SK-N-SH (cell line): ENCODE data around the gene NT5C3A. TPM values are rescaled to one million over a fixed set of nuclear protein-coding genes. Genes with fewer than 3 reads are reported as not detected.

Experiments used
- CTCF ChIA-PET: fragments of 300-600, 350-600 bp; formaldehyde crosslinking; extraction: SDS; loops from one replicate; lab custom pipeline; 2021; lab: Yijun Ruan, JAX
- POLR2A ChIA-PET: fragments of 350-600 bp; sonication (Branson Sonifier 250); formaldehyde crosslinking; extraction: SDS; loops from one replicate; lab custom pipeline; 2020; ENCODE audit warnings: antibody characterized with exemption, inconsistent platforms; lab: Yijun Ruan, JAX
- DNase-seq: peaks from one replicate; pipeline ENCODE4 v3.0.0; 2012
- H2AFZ ChIP-seq: fragments of 200-600 bp; sonication (generic); 2 replicates; pipeline ENCODE4 v1.8.1; 2016; ENCODE audit warnings: antibody characterized with exemption, mild to moderate bottlenecking, low read depth
- H3F3A ChIP-seq: fragments of 200-600 bp; sonication (generic); replicated peaks from 2 replicates; pipeline ENCODE3; 2016; ENCODE audit warnings: antibody characterized with exemption, mild to moderate bottlenecking; ENCODE audit not compliant: insufficient read depth
- H3K27ac ChIP-seq, 2 experiments: fragments of 200-500 bp in 1 of 2; fragments of 200-600 bp in 1 of 2; sonication (Bioruptor generic) in 1 of 2; sonication (generic), shearing (Covaris generic) in 1 of 2; 2 replicates each; pipeline versions ENCODE4 v1.5.1 to v1.6.1; 2014 to 2016; ENCODE audit warnings: low read depth in 2 of 2, inconsistent platforms in 1 of 2, low read length in 1 of 2, mild to moderate bottlenecking in 1 of 2, mixed read lengths in 1 of 2
- H3K27me3 ChIP-seq: fragments of 200-600 bp; sonication (generic), shearing (Covaris generic); 2 replicates; pipeline ENCODE4 v1.6.1; 2016; ENCODE audit warnings: mixed run types; ENCODE audit not compliant: insufficient read depth
- H3K36me3 ChIP-seq, 2 experiments: fragments of 200-500 bp in 1 of 2; fragments of 200-600 bp in 1 of 2; sonication (Bioruptor generic) in 1 of 2; sonication (generic) in 1 of 2; replicated peaks in 1 of 2; 2 replicates each; pipeline versions ENCODE3 to v1.5.1; 2014 to 2016; ENCODE audit warnings: low read length in 1 of 2, mild to moderate bottlenecking in 1 of 2; ENCODE audit not compliant: insufficient read depth in 2 of 2, control insufficient read depth in 1 of 2
- H3K4me1 ChIP-seq, 2 experiments: fragments of 200-500 bp in 1 of 2; fragments of 200-600 bp in 1 of 2; sonication (Bioruptor generic) in 1 of 2; sonication (generic), shearing (Covaris generic) in 1 of 2; 2 replicates each; pipeline versions ENCODE4 v1.5.1 to v1.6.1; 2014 to 2016; ENCODE audit warnings: low read depth in 1 of 2, low read length in 1 of 2, mixed run types in 1 of 2; ENCODE audit not compliant: insufficient read depth in 2 of 2, control insufficient read depth in 1 of 2
- H3K4me2 ChIP-seq: fragments of 200-600 bp; sonication (generic), shearing (Covaris generic); 2 replicates; pipeline ENCODE4 v1.6.1; 2017; ENCODE audit warnings: mixed run types
- H3K4me3 ChIP-seq, 2 experiments: fragments of 200-500 bp in 1 of 2; fragments of 200-600 bp in 1 of 2; sonication (Bioruptor generic) in 1 of 2; sonication (generic), shearing (Covaris generic) in 1 of 2; 2 replicates each; pipeline versions ENCODE4 v1.5.1 to v1.8.1; 2014 to 2016; ENCODE audit warnings: low read depth in 2 of 2, inconsistent platforms in 1 of 2, low read length in 1 of 2, mild to moderate bottlenecking in 1 of 2, mixed read lengths in 1 of 2, moderate library complexity in 1 of 2
- H3K79me2 ChIP-seq: fragments of 200-600 bp; sonication (generic); 2 replicates; pipeline ENCODE4 v1.8.1; 2017; ENCODE audit warnings: mild to moderate bottlenecking; ENCODE audit not compliant: insufficient read depth
- H3K9ac ChIP-seq: fragments of 200-600 bp; sonication (generic); 2 replicates; pipeline ENCODE4 v1.6.1; 2017; ENCODE audit warnings: mixed run types
- H3K9me2 ChIP-seq: fragments of 200-600 bp; sonication (generic); 2 replicates; pipeline ENCODE4 v1.6.1; 2017; ENCODE audit warnings: mixed run types
- H3K9me3 ChIP-seq: fragments of 200-600 bp; sonication (generic); 2 replicates; pipeline ENCODE4 v1.6.1; 2017; ENCODE audit warnings: mixed run types, mild to moderate bottlenecking, moderate library complexity
- H4K20me1 ChIP-seq: fragments of 200-600 bp; sonication (generic); 2 replicates; pipeline ENCODE4 v1.6.1; 2017; ENCODE audit warnings: mild to moderate bottlenecking, mixed run types; ENCODE audit not compliant: insufficient read depth
- ELF1 ChIP-seq: IDR thresholded peaks from 2 replicates; pipeline ENCODE4 v1.4.0; 2012
- EP300 ChIP-seq, 2 experiments: IDR thresholded peaks; 2 replicates each; pipeline versions ENCODE4 v1.4.0 to v1.6.1; 2012; ENCODE audit warnings: borderline replicate concordance in 1 of 2, low read depth in 1 of 2, low read length in 1 of 2
- FOSL2 ChIP-seq: IDR thresholded peaks from 2 replicates; pipeline ENCODE4 v1.4.0; 2012; ENCODE audit warnings: low read depth, mild to moderate bottlenecking, moderate library complexity, borderline replicate concordance
- MEF2A ChIP-seq: IDR thresholded peaks from 2 replicates; pipeline ENCODE4 v1.4.0; 2012; ENCODE audit warnings: low read depth, borderline replicate concordance
- MXI1 ChIP-seq: IDR thresholded peaks from 2 replicates; pipeline ENCODE4 v1.6.1; 2012; ENCODE audit warnings: mild to moderate bottlenecking, low read depth, low read length, improper control_type of control experiment
- RAD21 ChIP-seq: IDR thresholded peaks from 2 replicates; pipeline ENCODE4 v1.6.1; 2012; ENCODE audit warnings: mild to moderate bottlenecking, low read length
- RCOR1 ChIP-seq: fragments of 150-350 bp; IDR thresholded peaks from 2 replicates; pipeline ENCODE4 v1.6.1; 2017; ENCODE audit warnings: antibody characterized with exemption, low read length
- RFX5 ChIP-seq: IDR thresholded peaks from 2 replicates; pipeline ENCODE4 v1.6.1; 2012; ENCODE audit warnings: mild to moderate bottlenecking, improper control_type of control experiment, low read length
- SIN3A ChIP-seq: IDR thresholded peaks from 2 replicates; pipeline ENCODE4 v1.6.1; 2012; ENCODE audit warnings: low read depth, mild to moderate bottlenecking, low read length, moderate library complexity, borderline replicate concordance
- SMC3 ChIP-seq: IDR thresholded peaks from 2 replicates; pipeline ENCODE4 v1.6.1; 2012; ENCODE audit warnings: low read depth, low read length, improper control_type of control experiment
- TCF12 ChIP-seq: IDR thresholded peaks from 2 replicates; pipeline ENCODE4 v1.4.0; 2012
- YY1 ChIP-seq: IDR thresholded peaks from 2 replicates; pipeline ENCODE4 v1.4.0; 2012; ENCODE audit warnings: low read depth, mild to moderate bottlenecking
- WGBS: methylation state at CpG from one replicate; pipeline ENCODE4 v1.1.6; 2017; ENCODE audit warnings: low lambda C conversion rate; 5-methylcytosine and 5-hydroxymethylcytosine counted together
- polyA plus RNA-seq, 3 experiments: library from polyadenylated mRNA; depleted of rRNA; stranded (reverse); fragments of >200 nt; gene quantifications; 2 replicates each; pipeline ENCODE4 v1.2.3, GENCODE V29; 2012
- TF ChIP-seq, protein P1 (sequence below): IDR thresholded peaks from 2 replicates; pipeline ENCODE4 v1.6.1; 2012; ENCODE audit warnings: mild to moderate bottlenecking, low read depth, low read length, moderate library complexity
- TF ChIP-seq, protein P2 (sequence below): IDR thresholded peaks from 2 replicates; pipeline ENCODE4 v1.4.0; 2012; ENCODE audit warnings: low read depth
- TF ChIP-seq, protein P3 (sequence below): IDR thresholded peaks from 2 replicates; pipeline ENCODE4 v1.4.0; 2012; ENCODE audit warnings: low read depth, borderline replicate concordance
- TF ChIP-seq, protein P4 (sequence below): IDR thresholded peaks from 2 replicates; pipeline ENCODE4 v1.4.0; 2012; ENCODE audit warnings: low read depth, borderline replicate concordance
- TF ChIP-seq, protein P5 (sequence below): fragments of 200-600 bp; sonication (generic); IDR thresholded peaks from 2 replicates; pipeline ENCODE4 v1.6.1; 2017; ENCODE audit warnings: antibody characterized with exemption, mild to moderate bottlenecking, moderate library complexity

Gene NT5C3A
- polyA plus RNA-seq, 1 of the 3 experiments (the other 2 are of a cell fraction) = 13.2 TPM

DNA sequence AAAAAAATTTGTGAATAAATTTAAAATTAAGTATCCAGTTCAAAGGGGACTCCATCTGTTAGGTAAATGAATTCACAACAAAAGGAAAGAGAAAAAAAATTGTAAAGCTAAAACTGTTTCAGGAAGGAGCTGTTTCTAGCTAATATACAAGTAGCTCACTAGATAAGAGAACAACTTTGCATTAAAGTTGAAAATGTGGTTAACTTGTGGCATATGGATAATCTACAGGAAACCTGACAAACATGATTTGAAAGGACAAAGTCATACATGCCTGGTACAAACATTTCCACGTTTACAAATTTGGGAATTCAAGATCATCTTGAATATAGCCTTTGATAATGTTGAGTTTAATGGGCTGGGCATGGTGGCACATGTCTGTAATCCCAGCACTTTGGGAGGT, 8.9 kb downstream of the NT5C3A start (continued):
- TF ChIP-seq, protein P1, sequence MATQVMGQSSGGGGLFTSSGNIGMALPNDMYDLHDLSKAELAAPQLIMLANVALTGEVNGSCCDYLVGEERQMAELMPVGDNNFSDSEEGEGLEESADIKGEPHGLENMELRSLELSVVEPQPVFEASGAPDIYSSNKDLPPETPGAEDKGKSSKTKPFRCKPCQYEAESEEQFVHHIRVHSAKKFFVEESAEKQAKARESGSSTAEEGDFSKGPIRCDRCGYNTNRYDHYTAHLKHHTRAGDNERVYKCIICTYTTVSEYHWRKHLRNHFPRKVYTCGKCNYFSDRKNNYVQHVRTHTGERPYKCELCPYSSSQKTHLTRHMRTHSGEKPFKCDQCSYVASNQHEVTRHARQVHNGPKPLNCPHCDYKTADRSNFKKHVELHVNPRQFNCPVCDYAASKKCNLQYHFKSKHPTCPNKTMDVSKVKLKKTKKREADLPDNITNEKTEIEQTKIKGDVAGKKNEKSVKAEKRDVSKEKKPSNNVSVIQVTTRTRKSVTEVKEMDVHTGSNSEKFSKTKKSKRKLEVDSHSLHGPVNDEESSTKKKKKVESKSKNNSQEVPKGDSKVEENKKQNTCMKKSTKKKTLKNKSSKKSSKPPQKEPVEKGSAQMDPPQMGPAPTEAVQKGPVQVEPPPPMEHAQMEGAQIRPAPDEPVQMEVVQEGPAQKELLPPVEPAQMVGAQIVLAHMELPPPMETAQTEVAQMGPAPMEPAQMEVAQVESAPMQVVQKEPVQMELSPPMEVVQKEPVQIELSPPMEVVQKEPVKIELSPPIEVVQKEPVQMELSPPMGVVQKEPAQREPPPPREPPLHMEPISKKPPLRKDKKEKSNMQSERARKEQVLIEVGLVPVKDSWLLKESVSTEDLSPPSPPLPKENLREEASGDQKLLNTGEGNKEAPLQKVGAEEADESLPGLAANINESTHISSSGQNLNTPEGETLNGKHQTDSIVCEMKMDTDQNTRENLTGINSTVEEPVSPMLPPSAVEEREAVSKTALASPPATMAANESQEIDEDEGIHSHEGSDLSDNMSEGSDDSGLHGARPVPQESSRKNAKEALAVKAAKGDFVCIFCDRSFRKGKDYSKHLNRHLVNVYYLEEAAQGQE = no peak
- TF ChIP-seq YY1 (no peak), EP300 (IDR thresholded peaks at IDR 0.05; ENCODE audit: borderline replicate concordance in 1 of 2, low read depth in 1 of 2, low read length in 1 of 2) (no peak), MEF2A (no peak), FOSL2 (no peak)

DNA sequence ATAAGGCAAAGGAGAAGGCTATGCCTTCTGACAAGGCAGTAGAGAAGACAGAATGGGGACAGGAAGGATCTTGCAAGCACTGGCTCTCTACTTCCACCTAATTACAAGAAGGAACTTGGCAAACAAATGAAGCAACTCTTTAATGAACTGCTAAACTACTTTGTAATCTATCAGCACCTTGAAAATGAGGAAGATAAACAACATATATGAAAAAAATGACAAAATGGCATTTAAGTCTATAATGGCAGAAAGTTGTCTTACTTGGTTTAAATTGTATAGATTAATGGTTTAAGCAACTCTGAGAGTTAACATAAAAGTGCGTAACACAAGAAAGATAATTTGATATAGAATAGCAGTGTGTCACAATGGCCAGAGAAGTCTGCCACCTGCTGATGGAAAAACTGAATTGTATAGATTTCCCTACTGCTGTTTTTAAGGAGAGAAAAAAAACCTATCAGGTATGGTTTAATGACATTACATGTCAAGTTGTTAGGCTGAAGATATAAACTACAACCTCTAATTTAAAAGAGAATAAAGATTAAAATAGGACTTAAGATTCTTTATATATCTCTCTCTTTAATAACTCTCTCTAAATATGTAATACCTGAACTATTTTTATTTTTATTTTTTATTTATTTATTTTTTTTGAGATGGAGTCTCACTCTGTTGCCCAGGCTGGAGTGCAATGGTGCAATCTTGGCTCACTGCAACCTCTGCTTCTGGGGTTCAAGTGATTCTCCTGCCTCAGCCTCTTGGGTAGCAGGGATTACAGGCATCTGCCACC, 11.8 kb downstream of the NT5C3A start:
- Histone ChIP-seq H3K36me3 (no peaks in the 10 kb centered on the region), H4K20me1 (peaks cover 16% of the 10 kb centered on the region), H3K4me1 (peaks cover 3 to 4% of the 10 kb centered on the region in 2 experiments; a peak in 1 of 4 replicates), H3K9me2 (no peaks in the 10 kb centered on the region), H3K9ac (no peak overlapping the region), H3K27me3 (no peaks in the 10 kb centered on the region), H3K9me3 (no peaks in the 10 kb centered on the region), H3K27ac (no peak overlapping the region), H3F3A (peaks cover 6% of the 10 kb centered on the region), H3K79me2 (peaks cover 99% of the 10 kb centered on the region), H3K4me2 (no peak overlapping the region), H2AFZ (no peak overlapping the region), H3K4me3 (no peak overlapping the region)
- TF ChIP-seq MXI1 = no peak
- no peak for TF ChIP-seq RCOR1
- TF ChIP-seq RFX5 = no peak
- TF ChIP-seq RAD21 = peak; percentile 82
- TF ChIP-seq SIN3A = no peak
- no peak for TF ChIP-seq TCF12
- TF ChIP-seq, protein P2, sequence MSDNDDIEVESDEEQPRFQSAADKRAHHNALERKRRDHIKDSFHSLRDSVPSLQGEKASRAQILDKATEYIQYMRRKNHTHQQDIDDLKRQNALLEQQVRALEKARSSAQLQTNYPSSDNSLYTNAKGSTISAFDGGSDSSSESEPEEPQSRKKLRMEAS = no peak
- TF ChIP-seq FOSL2 = no peak
- TF ChIP-seq SMC3 = peak; percentile 77
- TF ChIP-seq, protein P3, sequence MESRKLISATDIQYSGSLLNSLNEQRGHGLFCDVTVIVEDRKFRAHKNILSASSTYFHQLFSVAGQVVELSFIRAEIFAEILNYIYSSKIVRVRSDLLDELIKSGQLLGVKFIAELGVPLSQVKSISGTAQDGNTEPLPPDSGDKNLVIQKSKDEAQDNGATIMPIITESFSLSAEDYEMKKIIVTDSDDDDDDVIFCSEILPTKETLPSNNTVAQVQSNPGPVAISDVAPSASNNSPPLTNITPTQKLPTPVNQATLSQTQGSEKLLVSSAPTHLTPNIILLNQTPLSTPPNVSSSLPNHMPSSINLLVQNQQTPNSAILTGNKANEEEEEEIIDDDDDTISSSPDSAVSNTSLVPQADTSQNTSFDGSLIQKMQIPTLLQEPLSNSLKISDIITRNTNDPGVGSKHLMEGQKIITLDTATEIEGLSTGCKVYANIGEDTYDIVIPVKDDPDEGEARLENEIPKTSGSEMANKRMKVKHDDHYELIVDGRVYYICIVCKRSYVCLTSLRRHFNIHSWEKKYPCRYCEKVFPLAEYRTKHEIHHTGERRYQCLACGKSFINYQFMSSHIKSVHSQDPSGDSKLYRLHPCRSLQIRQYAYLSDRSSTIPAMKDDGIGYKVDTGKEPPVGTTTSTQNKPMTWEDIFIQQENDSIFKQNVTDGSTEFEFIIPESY = no peak
- no peak for TF ChIP-seq ELF1
- TF ChIP-seq, protein P4, sequence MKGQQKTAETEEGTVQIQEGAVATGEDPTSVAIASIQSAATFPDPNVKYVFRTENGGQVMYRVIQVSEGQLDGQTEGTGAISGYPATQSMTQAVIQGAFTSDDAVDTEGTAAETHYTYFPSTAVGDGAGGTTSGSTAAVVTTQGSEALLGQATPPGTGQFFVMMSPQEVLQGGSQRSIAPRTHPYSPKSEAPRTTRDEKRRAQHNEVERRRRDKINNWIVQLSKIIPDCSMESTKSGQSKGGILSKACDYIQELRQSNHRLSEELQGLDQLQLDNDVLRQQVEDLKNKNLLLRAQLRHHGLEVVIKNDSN = no peak
- TF ChIP-seq, protein P5, sequence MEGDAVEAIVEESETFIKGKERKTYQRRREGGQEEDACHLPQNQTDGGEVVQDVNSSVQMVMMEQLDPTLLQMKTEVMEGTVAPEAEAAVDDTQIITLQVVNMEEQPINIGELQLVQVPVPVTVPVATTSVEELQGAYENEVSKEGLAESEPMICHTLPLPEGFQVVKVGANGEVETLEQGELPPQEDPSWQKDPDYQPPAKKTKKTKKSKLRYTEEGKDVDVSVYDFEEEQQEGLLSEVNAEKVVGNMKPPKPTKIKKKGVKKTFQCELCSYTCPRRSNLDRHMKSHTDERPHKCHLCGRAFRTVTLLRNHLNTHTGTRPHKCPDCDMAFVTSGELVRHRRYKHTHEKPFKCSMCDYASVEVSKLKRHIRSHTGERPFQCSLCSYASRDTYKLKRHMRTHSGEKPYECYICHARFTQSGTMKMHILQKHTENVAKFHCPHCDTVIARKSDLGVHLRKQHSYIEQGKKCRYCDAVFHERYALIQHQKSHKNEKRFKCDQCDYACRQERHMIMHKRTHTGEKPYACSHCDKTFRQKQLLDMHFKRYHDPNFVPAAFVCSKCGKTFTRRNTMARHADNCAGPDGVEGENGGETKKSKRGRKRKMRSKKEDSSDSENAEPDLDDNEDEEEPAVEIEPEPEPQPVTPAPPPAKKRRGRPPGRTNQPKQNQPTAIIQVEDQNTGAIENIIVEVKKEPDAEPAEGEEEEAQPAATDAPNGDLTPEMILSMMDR = peak; percentile 92
- DNase-seq = peak; percentile 51
- POLR2A ChIA-PET = no interaction called here
- WGBS = 0% methylated on average over 1 of the region's 1 CpG
- CTCF ChIA-PET = interaction anchor here (1.4 to 2.5 kb wide), 7 partner anchors 10 to 250 kb away, joined by 3 to 17 read pairs (median 6); no protein-coding TSS in a partner anchor
